ENCODE results near the gene GPA33.

DNA sequence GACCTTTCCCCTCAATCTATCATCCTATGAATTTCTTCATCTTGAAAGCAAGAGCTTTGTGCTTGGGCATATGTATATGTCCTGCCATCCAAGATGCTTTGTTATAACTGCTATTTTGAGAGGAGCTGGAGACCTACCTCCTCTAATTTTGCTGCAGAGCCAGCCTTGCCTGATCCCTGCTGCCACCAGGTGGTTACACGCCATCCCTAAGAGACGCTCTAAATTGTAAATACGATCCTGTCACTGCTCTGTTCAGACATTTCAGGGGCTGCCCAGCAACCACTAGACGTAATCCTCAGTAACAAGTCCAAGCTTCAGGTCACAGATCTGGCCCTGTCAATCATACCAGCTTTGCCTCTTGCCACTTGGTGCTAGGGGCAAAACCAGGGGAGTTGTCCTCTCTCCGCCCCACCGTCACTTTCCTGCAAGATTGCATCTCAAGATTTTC lies 32.9 kb downstream of the GPA33 start:
- TF ChIP-seq, protein P1, sequence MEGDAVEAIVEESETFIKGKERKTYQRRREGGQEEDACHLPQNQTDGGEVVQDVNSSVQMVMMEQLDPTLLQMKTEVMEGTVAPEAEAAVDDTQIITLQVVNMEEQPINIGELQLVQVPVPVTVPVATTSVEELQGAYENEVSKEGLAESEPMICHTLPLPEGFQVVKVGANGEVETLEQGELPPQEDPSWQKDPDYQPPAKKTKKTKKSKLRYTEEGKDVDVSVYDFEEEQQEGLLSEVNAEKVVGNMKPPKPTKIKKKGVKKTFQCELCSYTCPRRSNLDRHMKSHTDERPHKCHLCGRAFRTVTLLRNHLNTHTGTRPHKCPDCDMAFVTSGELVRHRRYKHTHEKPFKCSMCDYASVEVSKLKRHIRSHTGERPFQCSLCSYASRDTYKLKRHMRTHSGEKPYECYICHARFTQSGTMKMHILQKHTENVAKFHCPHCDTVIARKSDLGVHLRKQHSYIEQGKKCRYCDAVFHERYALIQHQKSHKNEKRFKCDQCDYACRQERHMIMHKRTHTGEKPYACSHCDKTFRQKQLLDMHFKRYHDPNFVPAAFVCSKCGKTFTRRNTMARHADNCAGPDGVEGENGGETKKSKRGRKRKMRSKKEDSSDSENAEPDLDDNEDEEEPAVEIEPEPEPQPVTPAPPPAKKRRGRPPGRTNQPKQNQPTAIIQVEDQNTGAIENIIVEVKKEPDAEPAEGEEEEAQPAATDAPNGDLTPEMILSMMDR (IDR thresholded peaks at IDR 0.05): peak in 3 of 4 experiments; percentile 28 to 57 (median 54)
- TF ChIP-seq POLR2A (IDR thresholded peaks at IDR 0.05): no peak
